GM21576 (cell line): ENCODE data around the gene DLST.

ENCODE experiments used
- ATAC-seq: cut with Tn5 transposase; IDR thresholded peaks from one replicate; pipeline ENCODE4 v1.9.1; 2021; ENCODE audit warnings: mild to moderate bottlenecking, moderate library complexity; ENCODE audit not compliant: unreplicated experiment

Gene DLST

DNA sequence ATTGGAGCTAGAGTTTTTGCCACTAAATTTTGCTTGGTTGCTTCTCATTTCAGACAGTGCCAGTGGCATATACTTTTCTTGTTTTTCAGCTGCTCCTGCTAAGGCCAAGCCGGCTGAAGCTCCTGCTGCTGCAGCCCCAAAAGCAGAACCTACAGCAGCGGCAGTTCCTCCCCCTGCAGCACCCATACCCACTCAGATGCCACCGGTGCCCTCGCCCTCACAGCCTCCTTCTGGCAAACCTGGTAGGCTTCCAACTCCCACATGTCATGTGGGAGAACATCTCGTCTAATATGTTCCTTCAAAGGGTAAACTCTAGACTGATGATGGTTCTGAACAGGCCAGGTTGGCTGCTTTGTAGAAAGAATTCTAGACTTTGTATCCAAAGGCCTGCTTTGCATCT is 11.0 kb downstream of the DLST start:
- ATAC-seq: no peak

DNA sequence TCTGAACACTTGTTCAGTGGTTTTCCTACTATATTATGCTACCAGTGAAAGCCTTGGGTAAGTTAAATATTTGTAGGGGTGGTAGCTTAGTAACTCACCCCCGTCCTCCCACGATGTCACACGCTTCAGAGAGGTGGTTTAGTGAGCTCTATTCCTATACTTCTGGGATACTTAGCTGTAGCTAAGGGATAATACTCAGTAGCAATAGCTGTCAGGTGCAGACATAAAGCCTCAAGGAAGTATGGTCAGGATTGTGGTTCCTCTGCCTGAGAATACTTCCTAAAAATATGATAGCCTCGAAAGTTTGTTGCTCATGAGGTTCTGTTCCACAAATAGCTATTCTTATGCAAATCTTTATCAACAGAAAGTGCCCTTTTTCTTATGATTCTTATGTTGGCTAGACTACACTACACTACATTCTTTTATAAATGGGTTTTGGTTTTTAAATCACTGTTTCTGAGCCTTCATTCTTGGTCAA is 11.9 kb downstream of the DLST start:
- ATAC-seq: peak; percentile 53

DNA sequence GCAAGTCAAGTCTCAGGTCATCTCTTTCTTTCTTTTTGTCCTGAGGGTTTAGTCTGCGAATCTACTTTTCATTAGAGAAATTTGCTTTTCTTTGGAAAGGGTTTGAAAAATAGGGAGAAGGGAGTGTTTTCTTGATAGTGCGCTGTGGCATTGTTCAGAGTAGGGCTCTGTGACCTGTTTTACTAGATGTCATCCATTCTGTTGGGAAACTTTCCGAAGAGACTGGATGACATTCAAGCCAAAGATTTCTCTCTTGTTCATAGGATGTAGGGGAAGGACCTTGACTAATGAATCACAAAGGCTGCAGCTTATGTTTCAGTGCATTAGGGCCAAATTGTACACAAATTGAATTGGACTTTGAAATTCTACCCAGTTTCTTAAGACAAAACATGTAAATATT is 14.7 kb downstream of the DLST start:
- no peak for ATAC-seq

DNA sequence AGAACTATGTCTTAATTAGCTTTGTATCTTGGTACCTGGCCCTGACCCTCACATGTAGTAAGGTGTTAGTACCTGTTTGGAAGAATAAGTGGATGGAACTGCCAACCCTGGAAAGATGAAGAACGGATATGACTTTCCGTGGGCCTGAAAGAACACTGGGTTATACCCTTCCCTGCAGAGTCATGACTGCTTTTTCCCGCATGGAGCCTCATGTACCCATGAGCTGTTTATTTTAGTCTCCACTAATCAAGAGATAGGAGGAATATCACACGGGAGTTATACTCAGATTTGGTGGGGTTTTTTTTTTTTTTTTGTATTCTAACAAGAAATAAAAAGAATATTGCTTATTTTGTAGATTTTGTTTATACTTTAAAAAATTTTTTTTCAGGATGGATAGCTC is 15.9 kb downstream of the DLST start:
- ATAC-seq: no peak

DNA sequence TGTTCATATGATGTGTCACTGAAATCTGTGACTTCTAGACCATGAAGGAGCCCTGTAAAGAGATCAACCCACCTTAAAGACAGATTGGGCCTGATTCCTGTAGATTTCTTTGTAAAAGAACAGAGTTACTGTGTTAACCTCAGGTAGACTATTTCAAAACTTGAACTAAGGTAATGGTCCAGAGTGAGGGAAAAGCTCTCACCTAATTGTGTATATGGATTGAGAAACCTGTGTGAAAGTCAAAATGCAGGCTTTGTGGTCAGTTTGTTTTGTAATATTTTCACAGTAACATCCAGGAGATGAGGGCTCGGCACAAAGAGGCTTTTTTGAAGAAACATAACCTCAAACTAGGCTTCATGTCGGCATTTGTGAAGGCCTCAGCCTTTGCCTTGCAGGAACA is 16.4 kb downstream of the DLST start:
- no peak for ATAC-seq

DNA sequence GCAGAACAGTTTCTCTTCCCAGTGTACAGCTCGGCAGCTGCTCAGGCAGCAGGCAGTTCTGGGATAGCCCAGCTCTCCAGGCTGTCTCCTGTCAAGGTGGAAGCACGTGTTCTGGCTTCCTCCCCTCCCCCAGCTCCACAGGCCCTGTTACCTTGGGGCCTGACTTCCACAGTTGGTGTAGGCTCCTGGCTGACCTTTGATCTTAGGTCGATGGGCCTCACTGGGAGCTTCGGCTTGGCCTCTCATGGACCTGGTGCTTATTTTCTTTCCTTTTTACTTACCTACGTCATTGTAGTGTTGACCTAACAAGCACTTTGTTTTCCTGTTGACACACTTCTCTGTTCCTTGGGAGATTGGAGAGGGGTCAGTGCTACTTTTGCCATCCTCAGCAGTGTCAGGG is 17.0 kb downstream of the DLST start:
- no peak for ATAC-seq

DNA sequence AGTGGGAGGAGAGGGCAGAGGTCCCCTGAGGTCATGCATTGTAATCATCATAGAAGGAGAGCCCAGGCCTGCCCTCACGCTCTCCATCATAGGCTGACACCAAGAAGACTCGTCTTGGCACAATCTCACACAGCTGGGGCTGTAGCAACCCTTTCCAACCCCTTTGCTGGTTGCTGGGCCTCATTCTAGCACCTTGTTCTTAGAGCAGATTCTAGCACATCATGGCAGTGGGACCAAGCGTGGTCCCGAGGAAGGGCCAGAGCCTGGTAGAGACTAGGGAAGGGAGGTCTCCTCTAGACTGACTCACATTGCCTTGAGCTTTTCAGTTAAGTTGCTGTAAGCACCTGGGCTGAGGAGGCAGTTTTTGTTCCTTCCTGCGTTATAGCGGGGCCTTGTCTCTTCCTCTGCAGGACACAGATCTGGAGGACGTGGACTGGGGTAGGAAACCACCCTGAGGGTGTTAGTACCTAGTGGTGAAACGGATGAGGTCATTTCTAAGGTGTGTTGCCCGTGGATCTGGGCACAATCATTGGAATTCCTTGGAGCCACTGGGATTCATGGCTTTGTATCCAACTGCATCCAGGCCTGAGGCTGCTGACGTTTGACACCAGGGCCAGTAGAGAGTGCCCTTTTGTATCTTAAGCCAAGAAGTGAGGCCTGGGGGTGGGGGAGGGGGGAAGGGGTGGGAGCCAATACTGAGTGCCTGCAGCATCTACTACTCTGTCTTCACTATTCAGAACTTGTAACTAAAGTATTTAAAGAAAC is 21.4 kb downstream of the DLST start:
- no peak for ATAC-seq

DNA sequence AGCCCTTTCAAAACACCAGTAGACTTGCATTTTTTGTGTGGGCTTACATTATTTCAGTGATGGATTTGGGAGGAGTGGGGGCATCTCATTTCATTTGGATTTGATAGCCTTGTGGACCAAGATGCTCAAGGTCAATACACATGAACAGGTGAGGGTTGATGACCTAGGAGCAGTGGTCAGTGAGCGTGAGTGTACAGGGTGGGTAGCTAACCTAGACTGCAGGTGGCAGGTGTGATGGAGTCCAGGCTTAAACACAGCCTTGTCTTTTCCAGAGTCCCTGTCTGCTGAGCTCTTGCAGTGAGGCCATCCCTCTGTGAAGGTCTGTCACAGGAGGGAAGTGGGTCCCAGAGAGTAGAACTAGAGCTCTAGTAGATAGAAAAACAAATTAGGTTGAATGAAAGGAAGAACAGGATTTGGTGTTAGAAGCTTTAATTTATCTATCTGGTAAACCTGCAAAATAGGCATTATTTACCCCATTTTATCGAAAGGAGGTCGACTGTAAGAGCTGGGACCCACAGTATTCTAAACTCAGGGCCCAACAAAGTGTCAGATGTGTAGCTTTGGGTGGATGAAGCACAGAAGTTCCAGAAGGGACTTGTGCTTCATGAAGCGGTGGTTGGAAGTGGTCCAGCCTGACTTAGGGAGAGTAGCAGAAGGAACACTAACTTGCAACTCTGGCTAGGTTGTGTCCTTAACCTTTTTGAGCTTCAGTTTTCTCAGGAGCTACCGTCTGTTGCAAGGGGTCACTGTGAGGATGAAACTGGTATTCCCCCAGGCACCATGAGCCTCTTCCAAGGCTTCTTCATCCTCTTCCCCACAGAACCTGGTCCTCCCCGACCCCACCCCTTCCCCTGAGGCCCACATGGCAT is 23.2 kb downstream of the DLST start:
- ATAC-seq: no peak

DNA sequence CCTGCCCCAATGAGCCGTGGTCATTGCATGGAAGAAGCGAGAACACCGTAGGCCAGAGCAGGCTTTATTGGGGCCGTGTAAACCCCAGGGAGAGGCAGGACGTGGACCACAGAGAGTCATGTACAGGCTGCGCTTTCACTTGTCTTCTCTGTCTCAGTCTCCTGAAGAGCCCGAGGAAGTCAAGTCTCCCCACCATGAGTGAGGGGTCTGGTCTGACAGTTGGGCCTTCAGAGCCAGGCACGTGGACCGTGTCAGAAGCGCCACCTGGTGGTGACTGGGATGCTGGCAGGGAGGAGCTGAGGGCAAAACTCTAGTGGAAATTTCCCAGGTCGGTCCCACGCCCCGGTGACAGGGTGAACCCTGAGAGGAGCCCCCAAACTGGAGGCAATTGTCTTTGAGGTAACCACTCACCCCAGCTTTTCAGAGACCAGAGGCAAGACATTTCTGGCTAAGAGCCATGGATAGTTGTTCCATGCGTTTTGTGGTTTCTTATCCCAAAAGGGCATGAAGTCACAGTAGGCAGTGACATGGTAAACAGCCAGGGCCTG is 24.0 kb downstream of the DLST start:
- ATAC-seq: no peak

DNA sequence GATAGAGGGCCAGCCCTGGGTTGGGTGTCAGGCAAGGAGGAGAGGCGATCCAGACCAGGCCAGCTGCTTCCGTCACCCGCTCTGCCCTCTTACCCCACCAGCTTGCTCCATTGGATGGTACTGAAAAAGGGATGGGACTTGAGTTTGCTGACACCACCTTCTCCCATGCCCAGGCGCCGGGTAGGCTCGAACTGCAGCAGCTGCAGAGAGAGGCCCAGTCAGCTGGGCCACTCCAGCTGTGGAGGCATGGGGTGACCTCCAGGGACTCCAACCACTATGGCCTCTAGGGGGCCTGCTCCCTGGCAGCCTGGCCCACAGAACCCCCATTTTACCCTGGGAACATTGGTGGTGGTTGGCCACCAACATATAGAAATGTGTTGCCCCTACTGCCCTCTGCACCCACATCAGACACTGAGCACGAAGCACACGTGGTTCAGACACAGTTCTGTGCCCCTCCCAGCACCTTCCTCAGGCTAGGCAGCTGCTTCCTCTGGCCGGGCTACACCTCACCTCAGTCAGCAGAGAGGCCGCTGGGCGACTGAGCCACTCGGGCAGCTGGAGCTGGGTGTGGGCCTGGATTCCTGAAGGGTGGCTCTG is 25.3 kb downstream of the DLST start:
- no peak for ATAC-seq

DNA sequence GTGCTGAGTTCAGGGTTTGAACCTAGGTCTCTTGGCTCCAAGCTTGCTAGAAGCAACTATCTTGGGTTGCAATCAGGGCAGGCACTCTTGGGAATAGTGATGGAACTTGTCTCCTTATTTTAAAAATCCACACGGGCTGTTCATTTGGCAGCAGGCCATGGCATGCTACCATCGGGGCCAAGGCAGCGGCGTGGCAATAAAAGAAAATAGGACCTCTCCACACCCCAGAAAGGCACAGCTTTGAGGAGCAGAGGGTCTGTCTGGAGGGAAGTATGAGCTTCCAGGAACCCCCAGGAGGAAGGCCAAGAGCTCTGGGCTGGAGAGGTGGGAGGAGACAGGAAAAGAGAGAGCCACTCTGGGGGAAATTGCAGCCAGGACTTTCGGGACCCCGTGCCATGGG is 26.0 kb downstream of the DLST start:
- ATAC-seq: no peak

DNA sequence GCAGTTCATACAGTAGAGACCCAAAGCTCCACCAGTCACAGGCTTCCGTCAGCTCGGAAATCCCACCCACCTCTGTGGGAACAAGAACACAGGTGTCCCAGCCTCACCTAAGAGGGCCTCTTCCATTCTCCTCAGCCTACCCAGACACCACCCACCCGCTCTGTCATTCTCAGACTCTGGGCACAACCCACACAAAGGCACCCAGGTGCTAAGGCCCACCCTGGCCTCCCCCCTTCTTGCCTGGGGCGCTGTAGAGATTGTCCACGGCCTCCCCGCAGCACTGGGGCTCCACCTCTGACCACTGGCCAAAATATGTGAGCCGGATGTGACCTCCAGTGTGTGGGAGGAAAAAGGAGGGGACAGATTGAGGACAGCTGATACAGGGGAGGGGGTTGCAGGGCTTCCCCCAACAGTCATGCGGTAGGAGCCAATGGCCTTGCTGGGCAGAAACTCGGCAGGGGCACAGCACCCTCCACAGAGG is 27.2 kb downstream of the DLST start:
- ATAC-seq: no peak

DNA sequence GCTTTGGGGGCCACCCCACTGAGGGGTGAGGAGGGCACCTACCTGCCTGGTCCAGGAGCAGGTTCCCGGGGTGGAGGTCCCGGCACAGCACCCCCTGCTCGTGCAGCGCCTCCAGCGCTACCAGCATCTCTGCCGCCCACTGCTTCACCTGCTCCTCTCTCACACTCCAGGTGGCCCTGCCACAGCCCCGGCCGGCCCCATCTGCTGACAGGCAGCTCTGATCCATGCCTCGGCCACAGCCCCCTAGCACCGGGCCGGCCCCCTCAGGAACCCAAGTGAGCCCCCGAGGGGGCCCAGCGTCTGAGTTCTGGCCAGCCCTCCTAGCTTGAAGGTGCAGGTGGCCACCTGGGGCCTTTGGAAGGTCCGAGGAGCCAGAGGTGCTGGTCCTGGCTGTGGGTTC is 27.8 kb downstream of the DLST start:
- ATAC-seq: no peak

DNA sequence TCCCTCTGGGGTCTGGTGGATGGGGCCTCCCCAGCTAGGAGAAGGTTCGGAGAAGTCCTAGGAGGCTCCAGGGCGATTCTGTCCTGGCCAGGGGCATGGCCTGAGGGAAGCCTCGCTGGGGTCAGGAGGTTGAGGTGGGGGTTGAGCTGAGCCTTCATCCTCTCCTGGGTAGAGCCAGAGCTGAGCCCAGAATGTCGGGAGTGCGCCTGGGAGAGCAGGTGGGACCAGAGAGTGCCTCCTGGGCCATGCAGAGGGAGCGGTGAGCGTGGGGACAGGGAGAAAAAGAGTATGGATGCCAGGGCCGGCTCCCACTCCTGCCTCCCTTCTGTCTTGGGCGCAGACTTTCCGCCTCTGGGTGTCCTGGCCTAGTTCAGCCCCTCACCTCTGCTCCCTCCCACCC is 28.2 kb downstream of the DLST start:
- no peak for ATAC-seq

DNA sequence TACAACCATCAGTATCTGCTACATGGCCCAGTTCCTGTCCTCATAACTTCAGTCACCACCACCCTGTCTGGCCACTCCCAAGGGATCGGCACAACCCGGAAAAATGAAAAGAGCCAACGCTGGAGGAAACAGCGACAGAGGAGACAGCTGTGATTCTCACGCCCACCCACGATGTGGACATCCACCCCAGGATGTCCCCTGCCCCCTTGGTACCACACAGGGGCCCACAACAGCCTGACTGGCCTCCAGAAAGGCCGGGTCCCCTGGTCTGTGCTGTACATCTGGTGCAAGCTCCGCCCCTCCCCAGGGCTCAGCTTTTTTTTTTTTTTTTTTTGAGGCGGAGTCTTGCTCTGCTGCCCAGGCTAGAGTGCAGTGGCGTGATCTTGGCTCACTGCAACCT is 28.8 kb downstream of the DLST start:
- no peak for ATAC-seq

DNA sequence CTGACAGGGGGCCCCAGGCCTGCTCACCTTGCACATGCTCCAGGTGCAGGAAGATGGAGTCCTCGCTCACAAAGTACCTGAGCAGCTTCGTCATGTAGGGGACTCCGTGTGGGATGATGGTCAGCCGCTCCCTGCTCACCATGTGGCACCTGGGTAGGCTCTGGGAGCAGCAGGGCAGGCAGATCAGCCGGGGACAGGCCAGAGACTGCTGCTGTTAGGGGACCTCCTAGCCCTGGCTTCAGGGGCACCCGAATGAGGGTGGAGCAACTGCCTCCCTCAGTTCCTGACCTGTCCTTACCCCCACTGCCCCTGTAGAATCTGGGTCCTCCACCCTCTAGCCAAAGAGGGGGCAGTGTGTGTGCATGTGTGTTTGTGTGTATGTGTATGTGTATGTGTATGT is 29.5 kb downstream of the DLST start:
- no peak for ATAC-seq

DNA sequence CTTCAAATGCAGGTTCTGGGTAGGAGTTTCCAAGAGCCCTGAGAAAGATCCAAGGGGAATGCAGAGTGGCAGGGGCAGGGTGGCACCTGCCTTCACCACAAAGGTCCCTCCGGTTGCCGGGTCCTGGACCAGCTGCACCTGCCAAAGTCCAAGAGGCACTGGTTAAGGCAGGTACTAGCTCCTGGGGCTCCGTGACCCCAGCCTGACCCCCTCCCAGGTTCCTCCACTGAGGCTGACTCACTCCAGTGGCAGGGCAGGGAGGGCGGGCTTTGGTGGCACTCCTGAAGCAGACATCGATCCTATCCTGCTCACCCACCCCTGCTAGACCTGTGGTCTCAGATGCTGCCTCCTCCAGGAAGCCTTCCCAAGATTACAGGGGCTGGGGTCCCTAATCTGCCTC is 30.0 kb downstream of the DLST start:
- no peak for ATAC-seq

DNA sequence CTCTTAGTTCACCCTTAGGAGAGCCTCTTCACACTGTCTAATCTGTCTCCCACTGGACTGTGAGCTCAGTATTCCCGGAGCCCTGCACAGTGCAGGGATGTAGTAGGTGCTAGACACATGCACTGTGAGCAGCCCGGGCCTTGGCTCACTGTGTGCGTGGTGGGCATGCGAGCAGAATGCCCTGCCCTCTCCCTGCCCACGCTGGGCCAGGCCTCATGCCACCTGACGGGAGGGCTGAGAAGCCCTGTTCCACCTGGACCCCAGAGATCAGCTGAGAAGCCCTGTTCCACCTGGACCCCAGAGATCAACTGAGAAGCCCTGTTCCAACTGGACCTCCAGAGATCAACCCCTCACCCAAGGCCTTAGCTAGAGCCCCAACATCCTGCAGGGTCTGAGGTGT is 30.4 kb downstream of the DLST start:
- no peak for ATAC-seq

DNA sequence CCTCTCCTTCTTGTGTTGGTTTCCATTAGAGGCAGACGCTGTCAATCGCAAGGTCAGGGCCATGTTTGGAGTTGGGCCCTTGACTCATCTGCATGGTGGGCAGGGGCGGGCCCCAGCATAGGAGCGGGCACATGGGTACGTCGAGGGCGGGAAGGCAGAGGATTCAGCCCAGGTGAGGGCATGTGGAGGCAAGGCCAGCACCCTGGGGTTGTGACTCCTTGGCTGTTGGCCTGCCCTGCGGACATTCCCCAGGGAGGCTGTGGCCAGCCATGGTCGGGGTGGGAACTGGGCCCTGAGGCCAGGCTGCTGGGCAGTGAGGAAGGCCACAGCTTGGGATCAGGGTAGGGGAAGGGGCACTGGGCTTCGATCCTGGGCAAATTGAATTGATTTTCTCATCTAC is 31.1 kb downstream of the DLST start:
- ATAC-seq: no peak

DNA sequence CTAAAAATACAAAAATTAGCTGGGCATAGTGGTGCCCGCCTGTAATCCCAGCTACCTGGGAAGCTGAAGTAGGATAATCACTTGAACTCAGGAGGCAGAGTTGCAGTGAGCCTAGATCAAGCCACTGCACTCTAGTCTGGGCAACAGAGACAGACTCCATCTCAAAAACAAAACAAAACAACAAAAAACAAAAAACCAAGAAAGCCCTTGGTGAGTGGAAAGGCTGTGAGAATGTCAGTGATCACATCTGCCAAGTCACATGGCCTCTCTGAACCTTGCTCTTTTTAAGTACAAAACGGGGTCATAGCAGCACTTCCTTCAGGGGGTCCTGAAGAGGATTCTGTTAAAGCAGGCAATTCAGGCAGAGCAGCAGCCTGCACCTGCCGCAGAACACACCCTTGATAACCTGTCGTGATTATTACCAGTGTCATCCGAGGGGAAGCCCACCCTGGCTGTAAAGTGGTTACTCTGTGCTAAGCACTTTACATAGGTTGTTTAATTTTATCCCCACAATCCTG is 31.7 kb downstream of the DLST start:
- ATAC-seq: no peak

DNA sequence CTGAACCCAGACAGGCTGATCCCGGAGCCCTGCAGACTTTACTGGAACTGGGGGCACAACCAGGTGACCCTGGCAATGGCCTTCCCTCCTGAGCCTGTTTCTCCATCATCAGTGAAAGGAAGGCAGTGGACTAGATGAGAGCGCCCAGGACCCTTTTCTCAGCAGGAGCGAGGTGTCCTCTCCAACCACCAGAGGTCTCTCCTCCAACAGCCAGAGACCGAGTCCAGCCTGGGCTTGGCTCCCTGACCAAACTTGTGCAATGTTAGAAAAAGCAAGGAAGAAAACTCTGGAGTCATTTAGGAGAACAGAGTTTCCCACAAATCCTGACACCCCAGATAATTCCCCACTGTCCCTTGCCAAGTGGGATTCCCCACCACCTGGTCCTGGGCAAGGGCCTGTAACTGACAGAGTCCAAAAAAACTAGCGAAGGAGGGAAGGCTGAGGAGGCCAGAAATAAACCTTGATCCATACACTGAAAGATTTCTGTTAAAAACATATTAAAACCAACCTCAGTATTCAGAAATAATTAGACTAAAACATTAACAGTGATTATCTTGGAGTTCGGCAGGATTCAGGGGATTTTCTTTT is 32.4 kb downstream of the DLST start:
- ATAC-seq: no peak
